ENCODE measurements around the gene CCNK.

The CCNK gene

GRCh38 chr14:99475660-99476059 lies 5.5 kb upstream of the CCNK start:
- H3K9ac ChIP-seq, result no peak overlapping the region
- H3K27me3 ChIP-seq, result no peaks in the 10 kb centered on the region
- H3K27ac ChIP-seq, result no peak overlapping the region
- H3K9me3 ChIP-seq, result no peaks in the 10 kb centered on the region
- H3K4me2 ChIP-seq, result no peak overlapping the region
- H3K4me3 ChIP-seq, result no peak overlapping the region
- no peaks in the 10 kb centered on the region for H3K36me3 ChIP-seq
- H4K20me1 ChIP-seq, result peaks cover 99% of the 10 kb centered on the region
- TF ChIP-seq Cebpa-rat (IDR thresholded peaks at IDR 0.05), result no peak
- peaks cover 27% of the 10 kb centered on the region for H3K4me1 ChIP-seq

- H3K36me3 ChIP-seq, result no peaks in the 10 kb centered on the region
- H3K4me1 ChIP-seq, result peaks cover 25% of the 10 kb centered on the region
- H3K4me3 ChIP-seq, result no peak overlapping the region
- no peaks in the 10 kb centered on the region for H3K27me3 ChIP-seq
- no peak overlapping the region for H3K4me2 ChIP-seq
- peaks cover 93% of the 10 kb centered on the region for H4K20me1 ChIP-seq
- H3K9ac ChIP-seq, result no peak overlapping the region
- no peak overlapping the region for H3K27ac ChIP-seq
- no peaks in the 10 kb centered on the region for H3K9me3 ChIP-seq
- TF ChIP-seq Cebpa-rat (IDR thresholded peaks at IDR 0.05), result no peak
Observed at GRCh38 chr14:99476864-99477263, 4.3 kb upstream of the CCNK start.

GRCh38 chr14:99478128-99478527 lies 3.1 kb upstream of the CCNK start:
- Histone ChIP-seq H3K4me1 (peaks cover 36% of the 10 kb centered on the region), H3K27me3 (no peaks in the 10 kb centered on the region), H3K9ac (0 out of 2 replicates have a peak overlapping the region, but pooled peaks have one; percentile 91), H4K20me1 (peaks cover 93% of the 10 kb centered on the region), H3K4me2 (peak overlapping the region; percentile 95; the same call in 1 of the 2 replicates), H3K27ac (no peak overlapping the region), H3K36me3 (no peaks in the 10 kb centered on the region), H3K4me3 (no peak overlapping the region), H3K9me3 (no peaks in the 10 kb centered on the region)
- TF ChIP-seq Cebpa-rat (IDR thresholded peaks at IDR 0.05), result no peak

- Histone ChIP-seq H4K20me1 (peaks cover 93% of the 10 kb centered on the region), H3K4me3 (peak overlapping the region; percentile 91), H3K4me2 (peak overlapping the region; percentile 95), H3K27ac (peak overlapping the region; percentile 93), H3K27me3 (no peaks in the 10 kb centered on the region), H3K36me3 (no peaks in the 10 kb centered on the region), H3K9me3 (no peaks in the 10 kb centered on the region), H3K4me1 (peaks cover 39% of the 10 kb centered on the region), H3K9ac (peak overlapping the region; percentile 91)
- no peak for TF ChIP-seq Cebpa-rat (IDR thresholded peaks at IDR 0.05)
Observed at GRCh38 chr14:99479160-99479905, 1.9 kb upstream of the CCNK start.

GRCh38 chr14:99479906-99480869 lies 1.0 kb upstream of the CCNK start, which contains the start of gene SETD3:
TSS of gene SETD3 (minus strand) at chr14:99480859. CDS start at chr14:99465805, 15,054 bp downstream.
- Histone ChIP-seq H3K4me1 (peaks cover 39% of the 10 kb centered on the region), H3K9ac (peak within 1 kb of the TSS; percentile 91), H4K20me1 (peaks cover 93% of the 10 kb centered on the region), H3K27me3 (no peaks in the 10 kb centered on the region), H3K9me3 (no peaks in the 10 kb centered on the region), H3K36me3 (no peaks in the 10 kb centered on the region), H3K4me3 (peak within 1 kb of the TSS; percentile 91), H3K4me2 (peak within 1 kb of the TSS; percentile 95), H3K27ac (peak within 1 kb of the TSS; percentile 93)
- TF ChIP-seq Cebpa-rat (IDR thresholded peaks at IDR 0.05), result no peak

GRCh38 chr14:99481745-99482099 lies 513 bp downstream of the CCNK start:
- Histone ChIP-seq H3K27ac (peak overlapping the region; percentile 83), H3K4me1 (peaks cover 39% of the 10 kb centered on the region), H3K4me2 (peak overlapping the region; percentile 94), H4K20me1 (peaks cover 93% of the 10 kb centered on the region), H3K27me3 (no peaks in the 10 kb centered on the region), H3K9me3 (no peaks in the 10 kb centered on the region), H3K4me3 (peak overlapping the region; percentile 91), H3K36me3 (no peaks in the 10 kb centered on the region), H3K9ac (peak overlapping the region; percentile 88)
- no peak for TF ChIP-seq Cebpa-rat (IDR thresholded peaks at IDR 0.05)

- peaks cover 93% of the 10 kb centered on the region for H4K20me1 ChIP-seq
- no peak overlapping the region for H3K4me2 ChIP-seq
- no peaks in the 10 kb centered on the region for H3K9me3 ChIP-seq
- no peak overlapping the region for H3K27ac ChIP-seq
- no peak for TF ChIP-seq Cebpa-rat (IDR thresholded peaks at IDR 0.05)
- H3K36me3 ChIP-seq, result no peaks in the 10 kb centered on the region
- peaks cover 21% of the 10 kb centered on the region for H3K4me1 ChIP-seq
- no peaks in the 10 kb centered on the region for H3K27me3 ChIP-seq
- H3K4me3 ChIP-seq, result no peak overlapping the region
- 0 out of 2 replicates have a peak overlapping the region, but pooled peaks have one; percentile 13 for H3K9ac ChIP-seq
Observed at GRCh38 chr14:99484106-99484505, 2.9 kb downstream of the CCNK start.

- no peaks in the 10 kb centered on the region for H3K4me1 ChIP-seq
- H3K27ac ChIP-seq, result no peak overlapping the region
- TF ChIP-seq Cebpa-rat (IDR thresholded peaks at IDR 0.05), result no peak
- H4K20me1 ChIP-seq, result peaks cover 64% of the 10 kb centered on the region
- no peak overlapping the region for H3K4me3 ChIP-seq
- H3K27me3 ChIP-seq, result no peaks in the 10 kb centered on the region
- H3K9me3 ChIP-seq, result no peaks in the 10 kb centered on the region
- H3K36me3 ChIP-seq, result peaks cover 96% of the 10 kb centered on the region
- no peak overlapping the region for H3K4me2 ChIP-seq
- H3K9ac ChIP-seq, result no peak overlapping the region
Observed at GRCh38 chr14:99497341-99497740, 16.1 kb downstream of the CCNK start.

- peaks cover 96% of the 10 kb centered on the region for H3K36me3 ChIP-seq
- no peaks in the 10 kb centered on the region for H3K4me1 ChIP-seq
- no peak for TF ChIP-seq Cebpa-rat (IDR thresholded peaks at IDR 0.05)
- H3K27me3 ChIP-seq, result no peaks in the 10 kb centered on the region
- no peak overlapping the region for H3K4me3 ChIP-seq
- H3K27ac ChIP-seq, result no peak overlapping the region
- H3K4me2 ChIP-seq, result no peak overlapping the region
- peaks cover 62% of the 10 kb centered on the region for H4K20me1 ChIP-seq
- no peaks in the 10 kb centered on the region for H3K9me3 ChIP-seq
- no peak overlapping the region for H3K9ac ChIP-seq
Observed at GRCh38 chr14:99497894-99498293, 16.7 kb downstream of the CCNK start.

Data from BLaER1 (cell line).